A549 (cell line): ENCODE data around the gene LYPLA2.

Source experiments
- CHD2 ChIP-seq: fragments of 150-350 bp; IDR thresholded peaks from 2 replicates; pipeline ENCODE4 v1.6.1; 2014; ENCODE audit warnings: low read length; ENCODE audit not compliant: partially characterized antibody
- CTCF ChIP-seq: fragments of >200 bp; sonication (Bioruptor Twin); formaldehyde crosslinking; IDR thresholded peaks from 3 replicates; pipeline ENCODE4 v1.5.1; 2016
- HMGXB4 ChIP-seq: fragments of 250-450 bp; sonication (Bioruptor Pico); IDR thresholded peaks from 2 replicates; pipeline ENCODE4 v1.5.0; 2021; ENCODE audit warnings: mild to moderate bottlenecking, moderate library complexity, borderline replicate concordance
- KDM1A ChIP-seq: fragments of 200-600 bp; sonication (generic); IDR thresholded peaks from 2 replicates; pipeline ENCODE4 v1.6.1; 2016; ENCODE audit warnings: low read depth, mild to moderate bottlenecking
- NPAS2 ChIP-seq: fragments of 250-450 bp; sonication (Bioruptor Pico); IDR thresholded peaks from 2 replicates; pipeline ENCODE4 v1.8.0; 2022; ENCODE audit warnings: mild to moderate bottlenecking, moderate library complexity, borderline replicate concordance
- POLR2A ChIP-seq: IDR thresholded peaks from 2 replicates; pipeline ENCODE4 v1.6.1; 2012; ENCODE audit warnings: mild to moderate bottlenecking, low read length
- RAD21 ChIP-seq, 2 experiments: fragments of >200 bp in 1 of 2; sonication (Bioruptor Twin) in 1 of 2; formaldehyde crosslinking in 1 of 2; IDR thresholded peaks in 1 of 2; conservative IDR thresholded peaks in 1 of 2; 2 replicates in 1 of 2; 3 replicates in 1 of 2; pipeline ENCODE4 v1.6.1; 2012 to 2018; ENCODE audit warnings: inconsistent platforms in 1 of 2
- RNF2 ChIP-seq: fragments of 200-600 bp; sonication (generic); IDR thresholded peaks from 2 replicates; pipeline ENCODE4 v1.6.1; 2016; ENCODE audit warnings: low read depth, mild to moderate bottlenecking, antibody characterized with exemption, moderate library complexity, borderline replicate concordance
- SMC3 ChIP-seq: fragments of >200 bp; sonication (Bioruptor Twin); formaldehyde crosslinking; IDR thresholded peaks from 3 replicates; pipeline ENCODE4 v1.6.1; 2018; ENCODE audit warnings: inconsistent platforms

- no peak for TF ChIP-seq SMC3
- no peak for TF ChIP-seq NPAS2 (CRISPR knock-in tag)
- no peak for TF ChIP-seq CTCF
- TF ChIP-seq CHD2 = no peak
- no peak for TF ChIP-seq RAD21 (conservative IDR thresholded peaks at IDR 0.05 in 1 of 2, IDR thresholded peaks at IDR 0.05 in 1 of 2)
- TF ChIP-seq RNF2 = no peak
- no peak for TF ChIP-seq POLR2A
- TF ChIP-seq KDM1A = no peak
- no peak for TF ChIP-seq HMGXB4 (CRISPR knock-in tag)
These were observed 33.7 kb downstream of the LYPLA2 start for GRCh38 chr1:23824711-23825075.
